GM12878 (cell line): ENCODE results near the gene SBNO1. TPM values are rescaled to one million over a fixed set of nuclear protein-coding genes. Genes with fewer than 3 reads are reported as not detected.

Experiments used
- ATAC-seq: fragments of 200-7000 bp; cut with Tn5 transposase; 3 replicates; pipeline ENCODE4 v1.9.1; 2020; ENCODE audit warnings: mild to moderate bottlenecking, moderate library complexity
- BruUV-seq: library from RNA; stranded (reverse); fragments of 400-500 nt; replicated peaks from 2 replicates; lab custom pipeline; 2021; lab: Mats Ljungman, UMichigan
- CTCF ChIA-PET: fragments of 300-600 bp; sonication (Branson Sonifier 250); formaldehyde crosslinking; extraction: SDS; loops from one replicate; lab custom pipeline; 2021; ENCODE audit warnings: inconsistent platforms; lab: Yijun Ruan, JAX
- POLR2A ChIA-PET: fragments of 350-600 bp; formaldehyde crosslinking; extraction: SDS; loops from one replicate; lab custom pipeline; 2021; ENCODE audit warnings: inconsistent platforms; lab: Charles Lee
- RAD21 ChIA-PET: fragments of 300-600 bp; sonication (Branson Sonifier 250); formaldehyde crosslinking; loops from one replicate; lab custom pipeline; 2023; ENCODE audit warnings: antibody characterized with exemption; ENCODE audit not compliant: unreplicated experiment; lab: Charles Lee
- SMC1A ChIA-PET: fragments of 300-600 bp; sonication (Branson Sonifier 250); formaldehyde crosslinking; loops from one replicate; lab custom pipeline; 2023; ENCODE audit not compliant: unreplicated experiment, uncharacterized antibody; lab: Charles Lee
- DNase-seq: peaks from one replicate; pipeline ENCODE4 v3.0.0-alpha.2; 2011; ENCODE audit warnings: low read depth, low spot score
- FAIRE-seq: peaks from 3 replicates; lab custom pipeline; 2011; peaks lifted over from hg19 to GRCh38; lab: Jason Lieb, UNC
- H2AFZ ChIP-seq: 2 replicates; pipeline ENCODE4 v1.6.0; 2011; ENCODE audit warnings: low read depth, low read length, control low read depth; ENCODE audit not compliant: control insufficient read depth
- H3K27ac ChIP-seq: 2 replicates; pipeline ENCODE4 v1.5.1; 2011; ENCODE audit warnings: control low read depth; ENCODE audit not compliant: control insufficient read depth, insufficient read depth
- H3K27me3 ChIP-seq, 2 experiments: replicated peaks in 1 of 2; 2 replicates each; pipeline versions ENCODE4 v1.6.0 to v1.6.1; 2011; ENCODE audit warnings: low read length in 1 of 2; ENCODE audit not compliant: control insufficient read depth in 2 of 2, insufficient read depth in 2 of 2
- H3K36me3 ChIP-seq, 2 experiments: 2 replicates each; pipeline ENCODE4 v1.5.1; 2011; ENCODE audit warnings: low read length in 1 of 2; ENCODE audit not compliant: control insufficient read depth in 2 of 2, insufficient read depth in 2 of 2
- H3K4me1 ChIP-seq: 2 replicates; pipeline ENCODE4 v1.6.1; 2011; ENCODE audit warnings: mild to moderate bottlenecking, low read length, moderate library complexity, mixed read lengths; ENCODE audit not compliant: control insufficient read depth, insufficient read depth
- H3K4me2 ChIP-seq: 2 replicates; pipeline ENCODE4 v1.6.0; 2011; ENCODE audit warnings: control low read depth; ENCODE audit not compliant: control insufficient read depth, insufficient read depth
- H3K4me3 ChIP-seq: fragments of 200-600 bp; sonication (generic); 2 replicates; pipeline ENCODE4 v1.5.1; 2016
- H3K79me2 ChIP-seq: 2 replicates; pipeline ENCODE4 v1.6.0; 2011; ENCODE audit warnings: low read length; ENCODE audit not compliant: control insufficient read depth, insufficient read depth
- H3K9ac ChIP-seq: 2 replicates; pipeline ENCODE4 v1.8.0; 2011; ENCODE audit warnings: low read length, control low read depth, mixed read lengths; ENCODE audit not compliant: control insufficient read depth, insufficient read depth
- H3K9me3 ChIP-seq: replicated peaks from 3 replicates; pipeline ENCODE4 v1.5.1; 2011; ENCODE audit warnings: mild to moderate bottlenecking, low read length; ENCODE audit not compliant: control insufficient read depth, insufficient read depth
- H4K20me1 ChIP-seq: 2 replicates; pipeline ENCODE4 v1.6.0; 2011; ENCODE audit not compliant: control insufficient read depth, insufficient read depth
- BACH1 ChIP-seq: fragments of 450-650 bp; IDR thresholded peaks from 2 replicates; pipeline ENCODE4 v1.6.1; 2017; ENCODE audit warnings: mild to moderate bottlenecking, borderline replicate concordance
- CHD2 ChIP-seq: IDR thresholded peaks from 2 replicates; pipeline ENCODE4 v1.6.1; 2011; ENCODE audit warnings: low read depth, low read length, improper control_type of control experiment, borderline replicate concordance
- E4F1 ChIP-seq: fragments of 450-650 bp; IDR thresholded peaks from 2 replicates; pipeline ENCODE4 v1.6.1; 2018; ENCODE audit warnings: borderline replicate concordance, mild to moderate bottlenecking; ENCODE audit not compliant: partially characterized antibody
- HDAC2 ChIP-seq: fragments of 200-600 bp; sonication (generic); IDR thresholded peaks from 2 replicates; pipeline ENCODE4 v1.6.1; 2017
- HDGF ChIP-seq: fragments of 450-650 bp; IDR thresholded peaks from 2 replicates; pipeline ENCODE4 v1.6.1; 2016; ENCODE audit warnings: antibody characterized with exemption
- IKZF1 ChIP-seq: fragments of 450-650 bp; conservative IDR thresholded peaks from 2 replicates; pipeline ENCODE4 v1.6.1; 2017; ENCODE audit warnings: antibody characterized with exemption, mild to moderate bottlenecking
- MEF2A ChIP-seq: IDR thresholded peaks from 2 replicates; pipeline ENCODE4 v1.6.1; 2011; ENCODE audit warnings: low read depth, mild to moderate bottlenecking, low read length, moderate library complexity; ENCODE audit not compliant: insufficient read depth
- MTA2 ChIP-seq: fragments of 450-650 bp; IDR thresholded peaks from 2 replicates; pipeline ENCODE4 v1.6.1; 2016; ENCODE audit warnings: low read depth, mild to moderate bottlenecking, moderate library complexity
- MYB ChIP-seq: fragments of 150-350 bp; IDR thresholded peaks from 2 replicates; pipeline ENCODE4 v1.6.1; 2014; ENCODE audit warnings: mild to moderate bottlenecking, low read depth, low read length, borderline replicate concordance
- REST ChIP-seq: IDR thresholded peaks from 2 replicates; pipeline ENCODE4 v1.6.1; 2012; ENCODE audit warnings: mild to moderate bottlenecking, low read depth, low read length
- SMAD5 ChIP-seq: IDR thresholded peaks from 2 replicates; pipeline ENCODE4 v1.6.1; 2016; ENCODE audit warnings: antibody characterized with exemption, low read depth
- SMC3 ChIP-seq: IDR thresholded peaks from 2 replicates; pipeline ENCODE4 v1.6.1; 2011; ENCODE audit warnings: low read length, improper control_type of control experiment, borderline replicate concordance
- WGBS: methylation state at CpG from one replicate; pipeline ENCODE4 v1.1.6; 2016; ENCODE audit warnings: low lambda C conversion rate; ENCODE audit not compliant: insufficient replicate concordance, insufficient coverage; ENCODE audit errors: missing lambda C conversion rate; 5-methylcytosine and 5-hydroxymethylcytosine counted together
- in situ Hi-C: fragments of 300-500 bp; cut with MboI; formaldehyde crosslinking; loops from 9 replicates; pipeline ENCODE4 v1.14.3; 2018; ENCODE audit warnings: mixed read lengths
- intact Hi-C: fragments of 100-400 bp; cut with micrococcal nuclease; formaldehyde crosslinking; loops from one replicate; pipeline ENCODE4 v1.14.2; 2022; ENCODE audit not compliant: unreplicated experiment
- polyA plus RNA-seq, 11 experiments: library from polyadenylated mRNA; depleted of rRNA in 4 of 11; unstranded in 6 of 11; stranded (reverse) in 5 of 11; fragments of >200 nt; fragmentation: Nextera tagmentation in 4 of 11; fragmentation: Illumina TruSeq in 1 of 11; extraction: Ambion mirVana in 4 of 11; extraction: Trizol in 1 of 11; gene quantifications; 1 replicate in 1 of 11; 2 replicates in 10 of 11; pipeline versions ENCODE4 v1.2.1 to v1.2.3, GENCODE V29; 2011 to 2016; ENCODE audit warnings: inconsistent platforms in 2 of 11, missing spikeins in 2 of 11, low read depth in 1 of 11
- total RNA-seq, 4 experiments: library from RNA; depleted of rRNA in 3 of 4; stranded (reverse); fragments of >200 nt in 3 of 4; fragmentation: Illumina TruSeq in 1 of 4; extraction: Trizol in 1 of 4; gene quantifications; 2 replicates each; pipeline versions ENCODE4 v1.2.1 to v1.2.3, GENCODE V29; 2013 to 2021

Gene SBNO1
- total and polyA plus RNA-seq, 10 of the 15 experiments (the other 5 are each of a cell fraction or from before 2014, with no cell fraction given) = 7.5 to 39.7 (median 20.9) TPM

- no peak for TF ChIP-seq E4F1
- no peak for TF ChIP-seq BACH1
- no peak for TF ChIP-seq MEF2A
- no peak for TF ChIP-seq MTA2
- TF ChIP-seq IKZF1 = no peak
- no peak for TF ChIP-seq CHD2
- no peak for TF ChIP-seq HDAC2
Observed at GRCh38 chr12:123251403-123252076, 113.1 kb downstream of the SBNO1 start (continued).

GRCh38 chr12:123250471-123251383, 113.9 kb downstream of the SBNO1 start:
- Histone ChIP-seq H3K9ac (no peak overlapping the region), H2AFZ (no peak overlapping the region), H3K4me3 (no peak overlapping the region), H3K36me3 (peaks cover 11 to 15% of the 10 kb centered on the region in 2 experiments), H3K9me3 (peaks cover 3% of the 10 kb centered on the region; the same call in 2 of the 3 replicates), H3K27ac (no peak overlapping the region), H3K4me1 (no peaks in the 10 kb centered on the region), H4K20me1 (no peaks in the 10 kb centered on the region; the same call in 1 of the 2 replicates), H3K79me2 (peaks cover 13% of the 10 kb centered on the region), H3K4me2 (no peak overlapping the region), H3K27me3 (no peaks in the 10 kb centered on the region)
- FAIRE-seq = no peak
- 84% methylated on average over 13 of the region's 13 CpGs for WGBS
- DNase-seq = no peak
- TF ChIP-seq HDGF (no peak), REST (no peak), SMC3 (no peak), SMAD5 (no peak), MYB (no peak)
- POLR2A ChIA-PET = interaction anchor here (0.6 to 2.5 kb wide), 2 partner anchors 18 to 41 kb away, joined by 3 to 10 read pairs; partner anchors contain the start of genes MPHOSPH9 and MTRFR
- BruUV-seq = no TSS peak
- CTCF ChIA-PET = interaction anchor here (1.1 to 2.0 kb wide), 2 partner anchors 13 to 222 kb away, joined by 3 to 9 read pairs; no protein-coding TSS in a partner anchor
- SMC1A ChIA-PET = interaction anchor here (1.1 to 2.6 kb wide), 2 partner anchors 12 to 16 kb away, joined by 3 to 9 read pairs; no protein-coding TSS in a partner anchor
- intact Hi-C loops = no loop called here
- RAD21 ChIA-PET = no interaction called here
- no peak for ATAC-seq
- in situ Hi-C loops = no loop called here
